ENCODE results near the gene FAF1. TPM values are rescaled to one million over a fixed set of nuclear protein-coding genes. Genes with fewer than 3 reads are reported as not detected.
A peak's percentile ranks its signal among the peaks of the same experiment; 100 is the strongest.

FAF1 gene
- total and polyA plus RNA-seq, 9 of the 15 experiments (the other 6 are each of a cell fraction or from before 2014, with no cell fraction given), result 48.7 to 225 (median 118) TPM

- no TSS peak for BruUV-seq (replicated peaks)
- FAIRE-seq (no peak), DNase-seq (ENCODE audit: extremely low read depth in 1 of 4, low spot score in 3 of 4) (no peak), ATAC-seq (peak; percentile 36; the same call in 1 of the 3 replicates)
- Histone ChIP-seq H3K4me2 (ENCODE audit: insufficient read depth, low read length) (no peak overlapping the region), H3K4me1 (replicated peaks in 1 of 2; ENCODE audit: control insufficient read depth in 2 of 2, insufficient read depth in 2 of 2, low read length in 2 of 2) (no peaks in the 10 kb centered on the region), H3K36me3 (ENCODE audit: control insufficient read depth, insufficient read depth, low read length) (peaks cover 61% of the 10 kb centered on the region), H3K27ac (ENCODE audit: extremely low read depth, low read depth, low read length) (no peak overlapping the region), H4K20me1 (replicated peaks; ENCODE audit: control insufficient read depth, insufficient read depth, low read length) (no peaks in the 10 kb centered on the region), H3K79me2 (ENCODE audit: control insufficient read depth, insufficient read depth, low read length) (no peaks in the 10 kb centered on the region), H3K9me3 (replicated peaks; ENCODE audit: control insufficient read depth, insufficient read depth, low read depth, low read length) (no peaks in the 10 kb centered on the region), H3K27me3 (ENCODE audit: control insufficient read depth in 2 of 2, insufficient read depth in 2 of 2, low read length in 2 of 2) (no peaks in the 10 kb centered on the region), H3K9me1 (ENCODE audit: control insufficient read depth, insufficient read depth, low read length) (no peaks in the 10 kb centered on the region), H3K4me3 (no peak overlapping the region), H3K9ac (ENCODE audit: insufficient read depth in 1 of 2, low read depth in 2 of 2, low read length in 2 of 2) (no peak overlapping the region), H2AFZ (ENCODE audit: low read depth, low read length) (no peak overlapping the region)
- in situ Hi-C loops (cut with MboI) (no loop called here), intact Hi-C loops (cut with micrococcal nuclease) (no loop called here)
- TF ChIP-seq FOXA3 (CRISPR knock-in tag; conservative IDR thresholded peaks at IDR 0.05 in 1 of 2, IDR thresholded peaks at IDR 0.05 in 1 of 2) (0 out of 4 replicates have a peak, but pooled peaks of 1 of the 2 experiments have one; percentile 16), ATF3 (IDR thresholded peaks at IDR 0.05) (peak; percentile 40; the same call in 1 of the 2 replicates), ATF3 (CRISPR knock-in tag; conservative IDR thresholded peaks at IDR 0.05) (no peak), CTCF (IDR thresholded peaks at IDR 0.05 in 2 of 3, conservative IDR thresholded peaks at IDR 0.05 in 1 of 3; ENCODE audit: insufficient read depth in 2 of 3, low read depth in 1 of 3, low read length in 3 of 3) (no peak), ZFP1 (CRISPR knock-in tag; IDR thresholded peaks at IDR 0.05) (no peak), JUN (IDR thresholded peaks at IDR 0.05; ENCODE audit: borderline replicate concordance, low read depth, low read length) (peak; percentile 50; the same call in 1 of the 2 replicates), JUN (CRISPR knock-in tag; IDR thresholded peaks at IDR 0.05; ENCODE audit: borderline replicate concordance) (no peak), JUND (IDR thresholded peaks at IDR 0.05; ENCODE audit: borderline replicate concordance, low read depth, low read length) (peak; percentile 68; the same call in 1 of the 2 replicates), JUND (tag; IDR thresholded peaks at IDR 0.05; ENCODE audit: borderline replicate concordance, low read depth, low read length) (peak; percentile 64; the same call in 2 of the 3 replicates), FOSL1 (tag; conservative IDR thresholded peaks at IDR 0.05) (peak; percentile 49)
- ChIA-PET CTCF (ENCODE audit: low intra/inter-chr PET ratio) (no interaction called here), POLR2A (interaction anchor here (0.7 to 0.8 kb wide), 2 partner anchors 16 to 546 kb away, joined by 3 read pairs; no protein-coding TSS in a partner anchor)
- WGBS (ENCODE audit: insufficient coverage, low coverage, missing lambda C conversion rate), result 93% methylated on average over 7 of the region's 7 CpGs
Measured at GRCh38 chr1:50474859-50475809, 484.9 kb downstream of the FAF1 start.

Measured in K562 (cell line).